Measurements from ENCODE around the gene GNG12.
"Not testable (repeated sequence)": the region's sequence is repeated elsewhere in the genome, so short reads cannot be mapped to it uniquely, and the experiment has no call there.

The GNG12 gene

GRCh38 chr1:67731322-67731721 lies 101.9 kb downstream of the GNG12 start:
- no peak for DNase-seq (ENCODE audit: low spot score)

- not testable (repeated sequence) for DNase-seq (ENCODE audit: low spot score)
These were observed 103.0 kb downstream of the GNG12 start for GRCh38 chr1:67730312-67730711.

DNA sequence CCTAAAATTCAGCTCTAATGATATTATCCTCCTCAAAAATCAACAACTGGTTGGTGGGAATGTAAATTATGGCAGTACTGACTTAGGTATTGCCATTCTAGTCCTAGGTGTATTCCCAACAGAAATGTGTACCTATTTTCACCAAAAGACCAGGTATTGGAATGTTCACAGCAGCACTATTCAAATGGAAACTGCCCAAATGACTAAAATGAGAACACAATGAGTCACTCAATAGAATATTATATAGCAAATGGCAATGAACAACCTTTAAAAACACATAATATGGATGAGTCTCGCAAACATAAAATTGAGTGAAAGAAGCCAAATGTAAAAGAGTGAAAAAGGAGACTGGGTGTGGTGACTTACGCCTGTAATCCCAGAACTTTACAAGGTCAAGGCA lies 103.4 kb downstream of the GNG12 start:
- no peak for DNase-seq (ENCODE audit: low spot score)

DNA sequence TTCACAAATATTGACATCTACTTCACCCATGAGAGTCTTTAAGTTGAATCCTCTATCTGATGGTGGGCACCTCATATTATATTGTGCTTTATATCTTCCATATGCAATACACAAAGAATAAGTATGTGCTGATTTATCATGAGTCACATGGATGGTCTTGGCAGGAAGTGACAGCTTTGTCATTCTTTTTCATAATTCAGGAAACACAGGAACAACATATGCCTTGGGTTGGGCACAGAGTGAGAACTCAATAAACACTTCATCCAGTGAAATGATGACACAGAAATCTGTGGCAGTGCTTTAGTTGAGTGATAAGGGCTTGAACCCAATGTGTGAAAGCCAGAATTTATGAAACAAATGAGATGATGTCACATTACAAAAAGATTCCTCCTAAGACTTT lies 107.0 kb downstream of the GNG12 start:
- DNase-seq (ENCODE audit: low spot score) = no peak

- DNase-seq (ENCODE audit: low spot score) = no peak
These were observed 108.2 kb downstream of the GNG12 start for GRCh38 chr1:67724928-67725560.

- no peak for DNase-seq (ENCODE audit: low spot score)
These were observed 109.6 kb downstream of the GNG12 start for GRCh38 chr1:67723620-67724019.

GRCh38 chr1:67723126-67723525 lies 110.1 kb downstream of the GNG12 start:
- no peak for DNase-seq (ENCODE audit: low spot score)

DNA sequence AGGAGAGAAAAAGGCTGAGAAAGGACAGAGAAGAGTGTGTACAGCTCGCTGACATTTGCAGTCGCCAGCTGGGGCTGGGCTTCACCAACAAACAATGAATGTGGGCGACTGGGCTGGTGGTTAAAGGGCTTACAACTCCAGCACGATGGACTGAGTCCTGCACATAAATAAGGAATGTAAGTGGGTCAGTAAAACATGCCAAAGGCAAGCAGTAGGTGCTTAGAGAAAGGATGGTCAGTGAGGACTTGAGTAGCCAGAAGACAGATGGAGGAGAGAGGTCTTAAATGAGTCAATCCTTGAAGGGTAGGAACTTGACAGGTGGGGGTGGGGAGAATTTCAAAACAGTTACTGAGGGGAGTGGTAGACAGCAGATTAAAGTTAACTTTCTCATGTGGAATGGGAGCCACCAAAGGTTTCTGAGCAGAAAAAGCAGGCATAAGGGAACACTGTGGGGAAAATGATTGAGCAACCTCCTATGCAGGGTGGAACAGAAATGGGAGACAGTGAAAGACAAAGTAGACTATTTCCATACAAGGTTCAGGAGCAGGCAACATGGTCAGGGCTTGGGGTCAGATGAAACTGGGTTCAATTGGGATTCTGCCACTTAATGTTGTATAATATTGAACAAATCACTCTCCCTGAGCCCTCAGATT lies 110.8 kb downstream of the GNG12 start:
- DNase-seq (ENCODE audit: low spot score) = no peak

DNA sequence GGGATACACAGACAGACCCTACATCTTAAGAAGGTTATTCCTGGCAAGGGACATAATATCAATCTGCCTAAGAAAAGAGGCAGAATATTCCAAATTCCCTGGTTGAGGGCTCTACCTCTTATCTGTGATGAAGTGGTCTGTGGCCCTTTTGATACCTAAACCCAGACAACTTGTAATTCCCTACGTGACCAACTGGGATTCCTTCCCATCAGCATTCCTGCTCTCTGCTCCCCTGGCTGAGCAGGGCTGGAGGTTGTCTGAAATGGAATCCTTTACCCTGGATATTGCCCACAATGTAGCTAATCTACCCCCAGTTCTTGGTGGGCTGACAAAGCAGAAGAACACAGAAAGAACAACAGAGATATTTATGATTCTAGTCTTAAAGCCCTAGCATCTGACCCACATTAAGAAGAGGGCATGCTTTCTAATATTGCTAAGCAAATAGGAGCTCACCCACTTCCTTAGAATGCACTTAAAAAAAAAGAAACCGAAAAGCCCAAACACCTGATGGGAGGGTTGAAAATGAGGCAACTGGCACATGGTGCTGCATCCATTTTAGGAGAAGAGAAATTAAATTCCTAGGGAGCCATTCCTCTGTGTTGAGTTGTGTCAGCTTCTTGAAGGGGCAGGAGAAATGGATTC lies 111.5 kb downstream of the GNG12 start:
- no peak for DNase-seq (ENCODE audit: low spot score)

DNA sequence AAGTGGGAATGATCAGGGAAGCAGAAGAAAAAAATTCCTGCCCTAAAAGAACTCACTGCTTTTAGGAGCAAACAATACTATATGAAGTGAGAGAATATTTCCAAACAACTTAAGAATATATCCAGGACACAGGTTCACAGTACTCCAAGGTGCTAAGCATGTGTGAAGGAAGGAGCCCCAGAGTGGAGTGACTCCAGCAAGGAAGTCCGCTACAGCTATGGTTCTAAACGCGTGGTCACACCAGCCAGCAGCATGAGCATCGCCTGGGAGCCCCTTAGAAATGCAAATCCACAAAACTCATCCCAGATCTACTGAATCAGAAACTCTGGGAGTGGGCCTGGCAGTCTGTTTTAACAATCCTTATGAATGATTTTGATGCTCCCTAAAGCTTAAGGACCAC lies 112.2 kb downstream of the GNG12 start:
- no peak for DNase-seq (ENCODE audit: low spot score)

- DNase-seq (ENCODE audit: low spot score) = no peak
These were observed 113.7 kb downstream of the GNG12 start for GRCh38 chr1:67719329-67720196.

GRCh38 chr1:67717876-67718275 lies 115.4 kb downstream of the GNG12 start:
- DNase-seq (ENCODE audit: low spot score) = no peak

GRCh38 chr1:67716800-67717199 lies 116.5 kb downstream of the GNG12 start:
- no peak for DNase-seq (ENCODE audit: low spot score)

- DNase-seq (ENCODE audit: low spot score) = no peak
These were observed 117.4 kb downstream of the GNG12 start for GRCh38 chr1:67715819-67716218.

- peak; percentile 49 for DNase-seq (ENCODE audit: low spot score)
These were observed 120.0 kb downstream of the GNG12 start for GRCh38 chr1:67713057-67713846.

GRCh38 chr1:67711855-67712212 lies 121.4 kb downstream of the GNG12 start:
- DNase-seq (ENCODE audit: low spot score) = no peak

- no peak for DNase-seq (ENCODE audit: low spot score)
These were observed 122.0 kb downstream of the GNG12 start for GRCh38 chr1:67711158-67711854.

DNA sequence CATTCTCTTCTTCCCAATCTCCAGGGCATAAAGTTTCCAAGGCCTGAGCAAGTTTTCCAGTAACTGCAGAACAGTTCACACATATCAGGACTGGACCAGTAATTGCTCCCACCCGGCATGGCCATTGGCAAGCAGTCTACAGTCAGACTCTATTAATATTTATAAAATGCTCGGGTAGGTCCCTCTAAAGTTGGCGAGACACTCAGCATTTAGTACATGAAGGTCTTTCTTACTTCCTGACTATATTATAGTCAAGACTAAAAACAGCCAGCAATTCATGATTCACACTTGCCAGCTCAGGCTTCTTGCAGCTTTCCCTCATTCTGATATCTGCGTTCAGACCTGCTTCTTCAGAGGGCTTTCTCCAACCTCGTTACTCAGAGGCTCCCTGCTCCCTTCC lies 122.8 kb downstream of the GNG12 start:
- DNase-seq (ENCODE audit: low spot score) = no peak

- DNase-seq (ENCODE audit: low spot score) = no peak
These were observed 124.7 kb downstream of the GNG12 start for GRCh38 chr1:67708606-67709005.

- DNase-seq (ENCODE audit: low spot score) = no peak
These were observed 127.4 kb downstream of the GNG12 start for GRCh38 chr1:67705735-67706453.

GRCh38 chr1:67704351-67704750 lies 128.9 kb downstream of the GNG12 start:
- no peak for DNase-seq (ENCODE audit: low spot score)
